ENCODE data around the gene PADI6. TPM values are rescaled to one million over a fixed set of nuclear protein-coding genes. Genes with fewer than 3 reads are reported as not detected.

The PADI6 gene
- not detected for total RNA-seq
- polyA plus RNA-seq: under 1 TPM in 1 of 3 donors, not detected in 2; 0.04 TPM
- long read RNA-seq, donor 1: 0 reads
- long read RNA-seq, donor 2: 0 reads

GRCh38 chr1:17371896-17372295 is at the start of gene PADI6:
Gene PADI6, plus strand, starts transcription at chr1:17372196. Its CDS starts 50 bp downstream, at chr1:17372246.
- no peak for TF ChIP-seq CTCF (IDR thresholded peaks at IDR 0.05)
- no peak for DNase-seq
- 52 to 57% (median 55%) methylated on average over 7 of the region's 7 CpGs for WGBS, 3 donors
- Histone ChIP-seq H3K9me3 (no peaks in the 10 kb centered on the region), H3K4me3 (no peak within 1 kb of the TSS), H3K4me1 (no peaks in the 10 kb centered on the region), H3K27me3 (ENCODE audit: insufficient read depth in 3 of 3, low read length in 2 of 3) (peaks cover 0 to 6% (median 4%) of the 10 kb centered on the region in 3 donors), H3K27ac (no peak within 1 kb of the TSS), H3K36me3 (ENCODE audit: insufficient read depth in 1 of 2, low read depth in 1 of 2) (no peaks in the 10 kb centered on the region)
- ATAC-seq: no peak
- intact Hi-C loops (cut with DNase I): no loop called here

DNA sequence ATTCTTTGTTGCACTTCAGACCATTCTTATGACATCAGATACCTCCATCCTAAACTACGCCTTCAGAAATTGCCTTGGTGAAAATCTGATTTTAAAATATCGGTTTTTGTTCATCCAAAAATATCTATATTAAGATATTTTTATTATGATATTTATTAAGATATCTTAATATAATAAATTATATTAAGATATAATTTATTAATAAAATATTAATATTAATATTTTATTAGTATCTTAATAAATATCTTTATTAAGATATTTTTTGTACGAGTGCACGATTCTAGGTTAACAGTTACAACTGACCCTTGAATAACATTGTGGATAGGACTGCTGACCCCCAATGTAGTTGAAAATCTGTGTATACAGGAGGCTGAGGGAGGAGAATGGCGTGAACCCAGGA is 43.1 kb upstream of the PADI6 start:
- no peaks in the 10 kb centered on the region for H3K4me1 ChIP-seq
- 70 to 76% (median 73%) methylated on average over 5 of the region's 5 CpGs for WGBS, 3 donors
- intact Hi-C loops (cut with DNase I): no loop called here
- no peaks in the 10 kb centered on the region for H3K9me3 ChIP-seq
- no peak for TF ChIP-seq CTCF (IDR thresholded peaks at IDR 0.05)
- no peak overlapping the region for H3K4me3 ChIP-seq
- ATAC-seq: no peak
- H3K27me3 ChIP-seq (ENCODE audit: insufficient read depth in 3 of 3, low read length in 2 of 3): peaks cover 0 to 24% (median 7%) of the 10 kb centered on the region in 3 donors
- DNase-seq: no peak
- H3K36me3 ChIP-seq (ENCODE audit: insufficient read depth in 1 of 2, low read depth in 1 of 2): no peaks in the 10 kb centered on the region
- H3K27ac ChIP-seq: no peak overlapping the region

- intact Hi-C loops (cut with DNase I): no loop called here
- peaks cover 0 to 24% (median 7%) of the 10 kb centered on the region in 3 donors for H3K27me3 ChIP-seq (ENCODE audit: insufficient read depth in 3 of 3, low read length in 2 of 3)
- no peak overlapping the region for H3K27ac ChIP-seq
- H3K9me3 ChIP-seq: no peaks in the 10 kb centered on the region
- H3K4me1 ChIP-seq: no peaks in the 10 kb centered on the region
- no peaks in the 10 kb centered on the region for H3K36me3 ChIP-seq (ENCODE audit: insufficient read depth in 1 of 2, low read depth in 1 of 2)
- DNase-seq (no peak), ATAC-seq (no peak)
- H3K4me3 ChIP-seq: no peak overlapping the region
- WGBS, 3 donors: 80 to 83% (median 82%) methylated on average over 4 of the region's 4 CpGs
- no peak for TF ChIP-seq CTCF (IDR thresholded peaks at IDR 0.05)
These were observed 42.4 kb upstream of the PADI6 start for GRCh38 chr1:17329610-17330009.

GRCh38 chr1:17330856-17331255 is 41.1 kb upstream of the PADI6 start:
- WGBS, 3 donors: 64 to 67% (median 65%) methylated on average over 7 of the region's 7 CpGs
- Histone ChIP-seq H3K27me3 (ENCODE audit: insufficient read depth in 3 of 3, low read length in 2 of 3) (peaks cover 0 to 24% (median 7%) of the 10 kb centered on the region in 3 donors), H3K4me1 (no peaks in the 10 kb centered on the region), H3K27ac (no peak overlapping the region), H3K9me3 (no peaks in the 10 kb centered on the region), H3K36me3 (ENCODE audit: insufficient read depth in 1 of 2, low read depth in 1 of 2) (no peaks in the 10 kb centered on the region), H3K4me3 (no peak overlapping the region)
- no peak for TF ChIP-seq CTCF (IDR thresholded peaks at IDR 0.05)
- DNase-seq: no peak
- ATAC-seq: no peak
- intact Hi-C loops (cut with DNase I): no loop called here

DNA sequence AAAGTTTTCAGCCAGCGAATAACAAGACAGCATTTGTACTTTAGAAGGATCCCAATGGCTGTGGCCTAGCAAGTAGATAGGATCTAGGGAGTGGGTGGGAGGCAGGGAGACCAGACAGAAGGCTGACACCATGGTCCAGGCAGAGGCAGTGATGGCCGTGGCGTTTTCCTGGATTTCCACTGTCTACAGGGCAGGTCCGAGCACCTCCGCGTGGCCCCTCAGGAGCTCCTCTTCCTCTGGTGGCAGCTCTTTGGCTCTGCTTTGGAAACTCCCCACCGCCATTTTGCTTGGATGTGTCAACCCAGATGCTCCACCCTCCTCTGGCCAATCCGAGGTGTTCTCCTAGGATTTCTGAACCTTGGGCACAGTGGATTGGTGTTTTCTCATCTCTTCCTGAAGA is 38.9 kb upstream of the PADI6 start:
- H3K4me1 ChIP-seq: no peaks in the 10 kb centered on the region
- no peak overlapping the region for H3K4me3 ChIP-seq
- peaks cover 0 to 24% (median 7%) of the 10 kb centered on the region in 3 donors for H3K27me3 ChIP-seq (ENCODE audit: insufficient read depth in 3 of 3, low read length in 2 of 3)
- H3K9me3 ChIP-seq: no peaks in the 10 kb centered on the region
- no peak for TF ChIP-seq CTCF (IDR thresholded peaks at IDR 0.05)
- no peaks in the 10 kb centered on the region for H3K36me3 ChIP-seq (ENCODE audit: insufficient read depth in 1 of 2, low read depth in 1 of 2)
- H3K27ac ChIP-seq: no peak overlapping the region
- DNase-seq (no peak), ATAC-seq (no peak)
- WGBS, 3 donors: 88 to 91% (median 90%) methylated on average over 8 of the region's 8 CpGs
- intact Hi-C loops (cut with DNase I): no loop called here
